Right lung (tissue), 10 donors: Measurements from ENCODE around the gene FAM151A. TPM values are rescaled to one million over a fixed set of nuclear protein-coding genes. Genes with fewer than 3 reads are reported as not detected.
A peak's percentile ranks its signal among the peaks of the same experiment; 100 is the strongest.

Experiments used
- DNase-seq, 2 donors: peaks; one replicate each; pipeline ENCODE4 v3.0.0-alpha.2; 2013
- long read RNA-seq, 8 donors: transcript quantifications; one replicate each; lab custom pipeline, GENCODE V29; 2026
- polyA plus RNA-seq, 5 donors: library from polyadenylated mRNA; unstranded; fragments of 120-200 nt; gene quantifications; one replicate each; pipeline versions ENCODE4 v1.2.1 to v1.2.3, GENCODE V29; 2013; ENCODE audit warnings: inconsistent platforms in 1 of 5, low replicate concordance in 1 of 5; ENCODE audit not compliant: insufficient read length in 5 of 5, insufficient read depth in 1 of 5

FAM151A gene
- under 1 TPM; 0.31 to 0.97 (median 0.57) TPM for polyA plus RNA-seq
- long read RNA-seq, donor 1 = 0 reads
- long read RNA-seq, donor 2 = 0 reads
- long read RNA-seq, donor 3 = 0 reads
- long read RNA-seq, donor 4, partial matches to known transcripts = 0 of 22 reads
- long read RNA-seq, donor 4, other reads (novel, unspliced or antisense) = 22 of 22 reads
- long read RNA-seq, donor 5, partial matches to known transcripts = 5 of 5 reads
- long read RNA-seq, donor 5, other reads (novel, unspliced or antisense) = 0 of 5 reads
- long read RNA-seq, donor 6 = 0 reads
- long read RNA-seq, donor 7, partial matches to known transcripts = 59 of 75 reads
- long read RNA-seq, donor 7, other reads (novel, unspliced or antisense) = 16 of 75 reads
- long read RNA-seq, donor 8 = 0 reads

- no peak for DNase-seq
Measured at GRCh38 chr1:54623216-54624007, at the start of gene FAM151A. Gene FAM151A (minus strand): TSS chr1:54623525. CDS start chr1:54623395, 130 bp downstream.

GRCh38 chr1:54671985-54672608 lies 48.8 kb upstream of the FAM151A start:
- DNase-seq = no peak

GRCh38 chr1:54668567-54668966 lies 45.2 kb upstream of the FAM151A start:
- DNase-seq = no peak

GRCh38 chr1:54667797-54668196 lies 44.5 kb upstream of the FAM151A start:
- DNase-seq = no peak

- DNase-seq = no peak
Measured at GRCh38 chr1:54666333-54666732, 43.0 kb upstream of the FAM151A start.

GRCh38 chr1:54665852-54666251 lies 42.5 kb upstream of the FAM151A start:
- DNase-seq = no peak

GRCh38 chr1:54664364-54664763 lies 41.0 kb upstream of the FAM151A start:
- DNase-seq = no peak

GRCh38 chr1:54663725-54664124 lies 40.4 kb upstream of the FAM151A start:
- DNase-seq = no peak

- DNase-seq = no peak
Measured at GRCh38 chr1:54658164-54658913, 35.0 kb upstream of the FAM151A start.

- DNase-seq = no peak
Measured at GRCh38 chr1:54653036-54653435, 29.7 kb upstream of the FAM151A start.

- no peak for DNase-seq
Measured at GRCh38 chr1:54652168-54652567, 28.8 kb upstream of the FAM151A start.

- no peak for DNase-seq
Measured at GRCh38 chr1:54651608-54652007, 28.3 kb upstream of the FAM151A start.

GRCh38 chr1:54650417-54650816 lies 27.1 kb upstream of the FAM151A start:
- DNase-seq = no peak

- no peak for DNase-seq
Measured at GRCh38 chr1:54649921-54650320, 26.6 kb upstream of the FAM151A start.

- DNase-seq = no peak
Measured at GRCh38 chr1:54649130-54649898, 26.0 kb upstream of the FAM151A start.

- peak; percentile 25 to 37 for DNase-seq
Measured at GRCh38 chr1:54645806-54646676, 22.7 kb upstream of the FAM151A start.

GRCh38 chr1:54643736-54644135 lies 20.4 kb upstream of the FAM151A start:
- DNase-seq = no peak

- no peak for DNase-seq
Measured at GRCh38 chr1:54640863-54641836, 17.8 kb upstream of the FAM151A start, which contains the start of gene MROH7. Gene MROH7 (plus strand): TSS chr1:54641786. CDS start chr1:54652927, 11,141 bp downstream.
